ENCODE results near the gene DMD.

The DMD gene

DNA sequence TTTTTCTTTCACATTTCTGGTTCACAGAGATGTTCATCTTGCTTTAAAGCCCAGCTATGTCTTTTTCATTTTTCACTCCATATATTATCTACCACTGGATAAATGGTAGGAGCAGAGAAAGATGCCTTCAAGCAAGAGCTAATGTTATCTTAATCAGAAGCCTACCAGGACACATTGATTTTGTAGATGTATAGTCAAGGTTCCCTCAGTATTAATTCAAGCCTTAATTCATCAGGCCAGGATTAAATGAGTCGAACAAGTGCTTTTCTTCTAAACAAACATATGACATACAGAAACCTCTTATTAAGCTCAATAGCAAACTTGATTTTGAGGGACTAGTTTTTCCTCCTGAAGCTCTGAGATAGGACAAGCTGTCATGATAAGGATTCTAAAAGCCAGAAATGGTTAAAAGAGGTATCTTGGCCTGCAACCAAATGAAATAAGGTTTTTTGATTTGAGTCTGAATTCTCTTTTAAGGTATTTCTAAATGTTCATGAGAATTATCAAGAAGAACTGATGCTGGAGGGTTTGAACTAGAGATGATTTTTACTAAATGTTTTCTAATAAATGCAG, 2057.8 kb downstream of the DMD start:
- no peak for DNase-seq (ENCODE audit: low read depth in 1 of 2, low spot score in 1 of 2)

- DNase-seq (ENCODE audit: low read depth in 1 of 2, low spot score in 1 of 2) = no peak
Observed at GRCh38 chrX:31147175-31147574, 2064.2 kb downstream of the DMD start.

- DNase-seq (ENCODE audit: low read depth in 1 of 2, low spot score in 1 of 2) = no peak
Observed at GRCh38 chrX:31139961-31140360, 2071.4 kb downstream of the DMD start.

DNA sequence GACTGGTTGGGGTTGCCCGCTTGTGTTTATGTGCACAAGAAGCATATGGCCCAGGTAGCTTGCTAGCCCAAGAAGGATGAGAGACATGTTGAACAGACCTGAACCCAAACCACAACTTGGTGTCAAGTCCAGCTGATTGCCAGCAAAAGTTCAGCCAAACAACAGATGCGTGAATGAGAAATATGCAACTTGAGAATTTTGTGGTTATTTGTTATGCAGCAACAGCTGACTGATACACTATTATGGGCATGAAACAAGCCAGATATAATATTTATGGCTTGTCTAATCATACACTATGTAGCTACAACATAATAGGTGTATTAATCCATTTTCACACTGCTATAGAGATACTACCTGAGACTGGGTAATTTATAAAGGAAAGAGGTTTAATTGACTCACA, 2073.2 kb downstream of the DMD start:
- no peak for DNase-seq (ENCODE audit: low read depth in 1 of 2, low spot score in 1 of 2)

DNA sequence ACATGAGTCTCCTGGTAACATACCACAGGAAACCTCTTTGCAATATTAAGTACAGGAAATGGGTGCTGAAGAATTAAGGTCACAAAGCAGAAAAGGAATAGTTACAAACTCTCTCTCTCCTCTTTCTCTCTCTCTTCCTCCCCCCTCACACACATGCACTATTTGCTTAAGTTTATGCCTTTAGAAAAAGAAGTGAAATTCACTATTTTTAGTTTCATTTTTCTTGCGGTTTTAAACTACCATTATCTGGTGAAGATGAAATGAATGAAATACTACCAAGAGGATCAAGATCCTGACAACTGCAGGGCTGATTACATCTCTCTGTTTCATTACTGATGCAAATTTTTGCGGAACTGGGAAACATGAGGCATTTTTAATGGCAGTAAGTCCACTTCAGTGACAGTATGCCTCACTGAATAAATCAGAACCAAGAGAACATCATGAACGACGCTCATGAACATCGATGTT, 2075.2 kb downstream of the DMD start:
- DNase-seq (ENCODE audit: low read depth in 1 of 2, low spot score in 1 of 2) = no peak

GRCh38 chrX:31132821-31133241, 2078.5 kb downstream of the DMD start:
- no peak for DNase-seq (ENCODE audit: low read depth in 1 of 2, low spot score in 1 of 2)

- no peak for DNase-seq (ENCODE audit: low read depth in 1 of 2, low spot score in 1 of 2)
Observed at GRCh38 chrX:31130457-31131220, 2080.7 kb downstream of the DMD start.

DNA sequence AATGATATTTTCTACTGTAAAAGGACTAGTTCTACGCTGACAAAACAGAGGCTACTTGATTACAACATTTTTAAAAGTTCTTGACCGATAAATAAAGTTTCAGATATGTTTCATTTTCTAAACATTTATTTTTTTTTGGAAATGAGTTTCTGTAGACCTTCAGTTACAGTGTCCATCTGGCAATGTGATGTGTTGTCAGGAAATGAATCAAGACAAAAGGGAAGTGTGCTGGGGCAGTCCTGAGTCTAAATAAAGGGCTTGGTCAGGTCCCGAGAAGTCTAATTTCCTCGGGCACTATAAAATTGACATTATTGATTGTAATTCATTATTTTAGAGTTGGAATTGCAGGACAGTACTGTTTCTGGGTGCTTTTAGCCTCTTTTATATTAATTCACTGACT, 2082.5 kb downstream of the DMD start:
- DNase-seq (ENCODE audit: low read depth in 1 of 2, low spot score in 1 of 2) = no peak

DNA sequence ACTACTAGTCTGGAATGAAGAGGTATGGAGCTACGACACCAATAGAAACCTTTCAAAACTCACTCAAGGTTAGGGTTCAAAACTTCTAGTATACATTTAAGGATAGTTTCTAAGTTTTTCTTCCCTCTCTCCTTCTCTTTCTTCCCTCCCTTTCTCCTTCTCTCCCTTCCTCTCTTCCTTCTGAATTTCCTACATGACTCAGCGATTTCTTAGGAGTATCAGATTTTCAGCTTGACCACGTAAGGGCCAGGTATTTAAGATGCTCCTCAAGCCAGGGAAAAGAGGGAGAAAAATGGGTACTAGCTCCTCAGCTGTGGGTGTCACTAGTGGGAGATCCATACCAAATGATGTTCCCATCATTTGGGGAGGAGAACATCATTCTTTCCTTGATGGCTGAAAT, 2083.6 kb downstream of the DMD start:
- DNase-seq (ENCODE audit: low read depth in 1 of 2, low spot score in 1 of 2) = no peak

DNA sequence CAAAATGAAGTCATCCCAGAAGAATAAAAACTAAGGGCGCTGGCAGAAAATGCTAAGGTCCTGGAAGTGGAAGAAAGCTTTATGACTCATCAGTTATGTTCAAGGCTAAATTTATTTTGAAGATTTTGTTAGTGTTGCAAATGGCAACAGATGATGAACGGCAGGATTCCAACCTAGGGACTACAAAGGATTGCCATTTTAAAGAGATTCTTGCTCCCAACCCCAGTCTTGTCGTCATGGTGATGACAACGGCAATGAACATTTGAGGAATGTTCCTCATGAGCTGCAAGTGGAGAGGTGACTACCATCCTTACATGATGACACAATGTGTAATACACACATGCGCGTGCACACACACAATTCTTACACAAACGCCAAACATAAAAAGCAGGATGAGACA, 2085.1 kb downstream of the DMD start:
- DNase-seq (ENCODE audit: low read depth in 1 of 2, low spot score in 1 of 2) = no peak

DNA sequence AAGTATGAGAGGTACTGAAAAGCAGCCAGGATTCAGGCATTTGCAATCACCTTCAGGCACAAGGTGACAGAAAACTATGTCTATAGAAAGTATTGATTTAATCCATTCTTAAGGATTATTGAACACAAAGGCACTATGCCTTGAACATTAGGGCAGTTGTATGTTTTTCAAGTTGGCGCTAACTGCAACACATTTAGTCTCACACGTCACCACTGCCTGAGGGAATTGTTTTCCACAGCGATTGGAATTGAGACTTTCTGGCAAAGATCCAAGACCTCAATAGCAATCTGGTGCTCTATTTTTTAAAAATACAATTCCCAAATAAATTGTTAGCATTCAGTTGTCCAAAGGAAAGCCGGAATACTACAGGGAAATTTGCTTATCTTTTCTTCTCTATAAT, 2086.8 kb downstream of the DMD start:
- DNase-seq (ENCODE audit: low read depth in 1 of 2, low spot score in 1 of 2) = no peak

GRCh38 chrX:31123335-31123734, 2088.0 kb downstream of the DMD start:
- DNase-seq (ENCODE audit: low read depth in 1 of 2, low spot score in 1 of 2) = no peak

- no peak for DNase-seq (ENCODE audit: low read depth in 1 of 2, low spot score in 1 of 2)
Observed at GRCh38 chrX:31117266-31117665, 2094.1 kb downstream of the DMD start.

DNA sequence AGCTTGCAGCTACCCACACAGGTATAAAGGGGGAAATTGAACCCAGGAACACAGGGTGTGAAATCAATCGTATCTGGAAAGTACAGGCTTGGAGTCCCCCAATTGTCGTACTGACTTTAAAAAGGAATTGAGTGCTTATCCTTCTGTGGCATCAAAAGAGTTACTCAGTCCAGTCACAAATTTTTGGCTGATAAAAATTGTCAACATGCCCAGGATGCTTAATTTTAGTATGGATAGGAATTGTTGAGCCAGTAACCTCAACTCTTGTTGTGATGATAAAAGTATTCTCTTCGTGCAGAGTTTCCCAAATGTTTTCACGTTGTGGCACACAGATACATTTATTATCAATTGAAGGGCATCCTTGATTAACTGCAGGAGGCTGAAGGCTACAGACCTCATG, 2096.0 kb downstream of the DMD start:
- DNase-seq (ENCODE audit: low read depth in 1 of 2, low spot score in 1 of 2) = no peak

DNA sequence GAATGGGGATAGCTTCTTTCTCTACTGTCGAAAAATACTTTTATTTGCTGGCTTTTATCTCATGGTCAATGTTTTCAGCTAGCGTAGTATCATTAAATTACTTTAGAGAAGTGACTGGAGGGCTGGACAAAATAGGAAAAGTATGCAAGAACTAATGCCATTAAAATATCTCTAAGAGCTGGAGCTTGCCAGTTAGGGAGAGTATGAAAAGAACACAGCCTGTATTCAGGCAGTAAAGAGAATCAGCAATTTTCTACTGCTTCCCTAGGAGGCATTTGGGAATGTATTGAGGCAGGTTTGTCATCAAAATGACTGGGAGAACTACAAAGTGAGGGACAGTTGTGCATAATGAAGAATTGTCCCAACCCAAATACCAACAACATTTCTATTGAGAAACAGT, 2096.5 kb downstream of the DMD start:
- DNase-seq (ENCODE audit: low read depth in 1 of 2, low spot score in 1 of 2) = no peak

GRCh38 chrX:31112226-31112999, 2098.9 kb downstream of the DMD start:
- no peak for DNase-seq (ENCODE audit: low read depth in 1 of 2, low spot score in 1 of 2)

GRCh38 chrX:31110657-31111056, 2100.7 kb downstream of the DMD start:
- DNase-seq (ENCODE audit: low read depth in 1 of 2, low spot score in 1 of 2) = no peak

DNA sequence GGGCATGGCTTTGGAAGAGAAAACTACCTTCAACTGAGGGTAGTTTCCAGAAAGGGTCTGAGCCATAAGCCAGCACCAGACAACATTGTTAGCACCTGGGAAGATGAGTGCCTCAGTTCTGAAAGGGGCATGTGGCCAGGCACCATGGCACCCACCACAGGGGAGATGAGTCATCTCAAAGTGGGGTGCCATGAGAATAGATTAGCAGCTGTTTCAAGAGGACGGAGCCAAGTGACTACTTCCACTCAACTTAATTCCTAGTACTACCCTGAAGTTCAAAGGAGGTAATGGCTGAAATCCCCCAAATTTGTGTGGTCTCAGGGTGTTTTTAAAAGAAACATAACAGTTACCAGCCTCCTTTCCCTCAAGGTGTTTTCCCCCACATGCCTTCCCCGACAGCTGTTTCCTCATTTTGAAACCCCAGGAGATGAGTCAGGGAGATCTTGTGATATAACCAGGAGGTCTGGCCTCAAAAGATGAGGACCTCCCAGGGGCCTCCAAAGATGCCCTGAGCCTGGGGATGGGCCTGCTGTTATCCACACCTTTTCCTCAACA, 2111.7 kb downstream of the DMD start:
- no peak for DNase-seq (ENCODE audit: low read depth in 1 of 2, low spot score in 1 of 2)

DNA sequence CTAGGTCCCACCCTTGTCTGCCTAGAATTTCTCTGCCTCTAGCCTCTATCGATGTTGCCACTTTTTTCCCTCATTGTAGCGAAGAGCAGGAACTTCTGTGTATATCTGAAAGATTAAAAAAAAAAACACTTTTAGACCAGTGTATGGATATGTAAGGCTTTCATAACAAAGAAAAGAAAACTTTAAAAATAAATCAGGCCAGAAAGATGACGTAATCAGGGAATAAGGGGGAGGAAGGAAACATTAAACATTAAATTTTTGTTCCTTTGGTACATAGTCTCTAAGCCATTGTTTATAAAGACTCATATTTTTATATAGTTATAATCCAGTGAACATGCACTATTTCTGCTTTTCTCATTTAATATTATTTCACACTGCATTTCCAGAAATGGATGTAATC, 2113.3 kb downstream of the DMD start:
- DNase-seq (ENCODE audit: low read depth in 1 of 2, low spot score in 1 of 2) = no peak

GRCh38 chrX:31093639-31093975, 2117.7 kb downstream of the DMD start:
- no peak for DNase-seq (ENCODE audit: low read depth in 1 of 2, low spot score in 1 of 2)

GRCh38 chrX:31092970-31093638, 2118.2 kb downstream of the DMD start:
- no peak for DNase-seq (ENCODE audit: low read depth in 1 of 2, low spot score in 1 of 2)

Measured in stimulated activated CD4-positive, alpha-beta T cell treated with anti-CD3 and anti-CD28 coated beads, Interleukin-15, amount 100 ng/mL, for 1 hour (primary cell).